K562 (cell line): ENCODE data around the gene OR2B6. TPM values are rescaled to one million over a fixed set of nuclear protein-coding genes. Genes with fewer than 3 reads are reported as not detected.

Source experiments
- CBFA2T3 ChIP-seq: fragments of 450-650 bp; IDR thresholded peaks from 2 replicates; pipeline ENCODE4 v1.6.1; 2017
- CREB3 ChIP-seq: fragments of 450-650 bp; conservative IDR thresholded peaks from 2 replicates; pipeline ENCODE4 v1.6.1; 2016; ENCODE audit warnings: missing genetic modification characterization, low read depth, mild to moderate bottlenecking, missing compliant biosample characterization, moderate library complexity
- DDX20 ChIP-seq: fragments of 450-650 bp; IDR thresholded peaks from 2 replicates; pipeline ENCODE4 v1.6.1; 2016; ENCODE audit warnings: missing genetic modification characterization, low read depth, mild to moderate bottlenecking, missing compliant biosample characterization, moderate library complexity
- ELF2 ChIP-seq: fragments of 250-450 bp; sonication (Bioruptor Pico); IDR thresholded peaks from 2 replicates; pipeline ENCODE4 v1.5.0; 2021; ENCODE audit warnings: mild to moderate bottlenecking
- GTF2A2 ChIP-seq: IDR thresholded peaks from 2 replicates; pipeline ENCODE4 v1.6.1; 2016; ENCODE audit warnings: mild to moderate bottlenecking, missing genetic modification characterization, missing compliant biosample characterization
- IRF9 ChIP-seq: fragments of 450-650 bp; IDR thresholded peaks from 2 replicates; pipeline ENCODE4 v1.6.1; 2016; ENCODE audit warnings: missing biosample characterization, missing genetic modification characterization
- JUND ChIP-seq, 2 experiments: IDR thresholded peaks; 2 replicates in 1 of 2; 3 replicates in 1 of 2; pipeline ENCODE4 v1.6.1; 2011; ENCODE audit warnings: borderline replicate concordance in 2 of 2, low read depth in 2 of 2, low read length in 2 of 2, improper control_type of control experiment in 1 of 2, missing biosample characterization in 1 of 2, missing genetic modification characterization in 1 of 2, missing genetic modification reagents in 1 of 2
- MCM5 ChIP-seq: fragments of 450-650 bp; IDR thresholded peaks from 2 replicates; pipeline ENCODE4 v1.6.1; 2016; ENCODE audit warnings: low read depth
- NFIC ChIP-seq: fragments of 450-650 bp; IDR thresholded peaks from 2 replicates; pipeline ENCODE4 v1.6.1; 2017; ENCODE audit warnings: mild to moderate bottlenecking, inconsistent platforms
- TAF7 ChIP-seq: fragments of 450-650 bp; IDR thresholded peaks from 2 replicates; pipeline ENCODE4 v1.6.1; 2016; ENCODE audit warnings: missing genetic modification characterization, missing compliant biosample characterization
- ZBTB26 ChIP-seq: fragments of 450-650 bp; formaldehyde crosslinking; IDR thresholded peaks from 2 replicates; pipeline ENCODE4 v1.4.0; 2022; ENCODE audit warnings: missing genetic modification characterization
- ZBTB33 ChIP-seq: sonication (generic); formaldehyde crosslinking; IDR thresholded peaks from 2 replicates; pipeline ENCODE4 v1.8.1; 2023; ENCODE audit warnings: mild to moderate bottlenecking, missing genetic modification reagents
- ZMIZ1 ChIP-seq, 2 experiments: fragments of 150-350 bp in 1 of 2; IDR thresholded peaks; 2 replicates each; pipeline ENCODE4 v1.6.1; 2012 to 2016; ENCODE audit warnings: low read depth in 2 of 2, low read length in 2 of 2, mild to moderate bottlenecking in 1 of 2, moderate library complexity in 1 of 2
- polyA plus RNA-seq, 8 experiments: library from polyadenylated mRNA; depleted of rRNA in 4 of 8; stranded (reverse) in 5 of 8; unstranded in 3 of 8; fragments of >200 nt; fragmentation: Nextera tagmentation in 2 of 8; fragmentation: Illumina TruSeq in 1 of 8; extraction: Ambion mirVana in 2 of 8; extraction: Trizol in 1 of 8; gene quantifications; 2 replicates each; pipeline versions ENCODE4 v1.2.1 to v1.2.3, GENCODE V29; 2011 to 2014; ENCODE audit warnings: inconsistent platforms in 1 of 8, missing spikeins in 1 of 8
- total RNA-seq, 7 experiments: library from RNA; depleted of rRNA in 6 of 7; stranded (reverse); fragments of >200 nt in 6 of 7; fragmentation: Illumina TruSeq in 2 of 7; extraction: Trizol in 2 of 7; gene quantifications; 2 replicates each; pipeline versions ENCODE4 v1.2.1 to v1.2.3, GENCODE V29; 2011 to 2021; ENCODE audit warnings: low replicate concordance in 1 of 7

The OR2B6 gene
- total and polyA plus RNA-seq, 9 of the 15 experiments (the other 6 are each of a cell fraction or from before 2014, with no cell fraction given), result 1.9 to 18.7 (median 4.4) TPM

- TF ChIP-seq ZBTB26 (CRISPR knock-in tag) (peak; percentile 48; the same call in 1 of the 2 replicates), MCM5 (no peak), GTF2A2 (tag) (peak; percentile 78), ZMIZ1 (IDR thresholded peaks at IDR 0.05; ENCODE audit: low read depth in 2 of 2, low read length in 2 of 2) (no peak), ZBTB33 (CRISPR knock-in tag) (0 out of 2 replicates have a peak, but pooled peaks have one; percentile 57), ELF2 (CRISPR knock-in tag) (no peak), DDX20 (tag) (peak; percentile 93), NFIC (peak; percentile 97), CREB3 (tag) (peak; percentile 96), TAF7 (tag) (peak; percentile 81), CBFA2T3 (0 out of 2 replicates have a peak, but pooled peaks have one; percentile 35), IRF9 (peak; percentile 90), JUND (IDR thresholded peaks at IDR 0.05; ENCODE audit: borderline replicate concordance, low read depth, low read length) (peak; percentile 32; the same call in 1 of the 2 replicates), JUND (tag; IDR thresholded peaks at IDR 0.05; ENCODE audit: borderline replicate concordance, low read depth, low read length) (peak; percentile 72; the same call in 2 of the 3 replicates)
- TF ChIP-seq, all 486 proteins: peak for 113
These were observed 43.5 kb downstream of the OR2B6 start (continued) for GRCh38 chr6:28000351-28001045.
